ENCODE results near the gene SLC27A2. TPM values are rescaled to one million over a fixed set of nuclear protein-coding genes. Genes with fewer than 3 reads are reported as not detected.
"Not testable (repeated sequence)": the region's sequence is repeated elsewhere in the genome, so short reads cannot be mapped to it uniquely, and the experiment has no call there.

The SLC27A2 gene
- total RNA-seq, 3 donors from 2014 or later = 7.2 to 15.0 (median 14.4) TPM

DNA sequence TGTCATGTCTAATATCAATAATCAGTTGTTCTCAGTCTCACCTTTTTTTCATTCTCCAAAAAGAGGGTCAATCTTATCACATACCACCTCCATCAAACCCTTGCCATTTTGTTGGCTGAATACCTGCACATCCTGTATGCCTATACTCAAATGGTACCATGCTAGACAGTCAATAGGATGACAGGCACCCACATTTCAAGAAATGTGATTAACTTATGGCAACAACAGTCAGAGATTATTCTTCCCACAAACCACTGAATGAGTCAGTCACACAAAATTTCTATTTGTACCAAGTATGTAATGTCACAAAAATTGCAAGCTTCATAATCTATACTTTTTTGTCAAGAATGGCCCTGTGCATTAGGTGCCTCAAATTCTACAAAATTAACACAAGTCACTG, 5.1 kb upstream of the SLC27A2 start:
- peaks cover 29% of the 10 kb centered on the region for H3K27me3 Mint-ChIP-seq (ENCODE audit: low read depth)
- no peak for DNase-seq
- peak; percentile 82 to 92 for ATAC-seq
- no peaks in the 10 kb centered on the region for H3K36me3 Mint-ChIP-seq (ENCODE audit: insufficient read depth)
- peaks cover 8% of the 10 kb centered on the region for H3K4me1 Mint-ChIP-seq (ENCODE audit: low read depth)
- H3K9me3 Mint-ChIP-seq = peaks cover under 1% of the 10 kb centered on the region
- no peak overlapping the region for H3K4me3 Mint-ChIP-seq

DNA sequence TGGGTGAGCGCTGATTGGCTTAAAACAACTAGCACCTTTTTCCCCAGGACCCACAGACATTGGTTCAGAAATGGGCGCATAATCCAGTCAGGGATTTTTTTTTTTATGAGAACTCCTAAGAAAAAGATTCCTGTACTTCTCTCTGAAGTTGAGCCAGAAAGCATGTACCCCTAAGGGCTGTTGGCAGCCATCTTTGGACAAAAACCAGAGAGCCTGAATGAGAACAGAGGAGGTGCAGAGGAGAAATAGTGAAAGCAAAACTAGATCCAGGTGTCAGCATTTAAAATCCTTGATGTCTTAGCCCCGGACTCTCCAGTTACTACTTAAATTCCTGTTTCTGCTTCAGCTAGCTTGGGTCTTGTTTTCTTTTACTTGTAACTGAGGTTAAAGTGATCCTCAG, 1.9 kb upstream of the SLC27A2 start:
- H3K4me1 Mint-ChIP-seq (ENCODE audit: low read depth) = peaks cover 22% of the 10 kb centered on the region
- peaks cover 29% of the 10 kb centered on the region for H3K27me3 Mint-ChIP-seq (ENCODE audit: low read depth)
- DNase-seq (no peak), ATAC-seq (no peak)
- no peaks in the 10 kb centered on the region for H3K36me3 Mint-ChIP-seq (ENCODE audit: insufficient read depth)
- H3K4me3 Mint-ChIP-seq = no peak overlapping the region
- no peaks in the 10 kb centered on the region for H3K9me3 Mint-ChIP-seq

DNA sequence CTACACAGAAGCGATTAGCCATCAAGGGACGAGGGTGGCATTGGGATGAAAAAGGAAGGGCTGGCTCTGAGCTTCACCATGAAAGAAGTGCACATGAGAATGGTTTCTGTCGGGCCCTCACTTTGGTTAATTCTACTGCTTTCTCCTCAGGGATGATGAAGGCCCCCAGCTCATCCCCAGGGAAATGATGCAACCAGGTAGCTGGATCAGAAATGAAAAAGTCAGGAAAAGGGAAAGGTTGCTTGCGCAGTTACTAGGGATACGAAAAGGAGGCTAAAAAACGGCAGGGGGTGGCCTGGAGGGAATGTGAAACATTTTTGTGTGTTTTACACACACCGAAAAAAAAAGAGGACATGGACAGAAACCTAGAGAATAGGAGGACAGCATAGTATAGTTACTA, 1.4 kb upstream of the SLC27A2 start:
- Mint-ChIP-seq H3K9me3 (no peaks in the 10 kb centered on the region), H3K4me1 (ENCODE audit: low read depth) (peaks cover 22% of the 10 kb centered on the region), H3K4me3 (no peak overlapping the region), H3K36me3 (ENCODE audit: insufficient read depth) (no peaks in the 10 kb centered on the region), H3K27me3 (ENCODE audit: low read depth) (peaks cover 28% of the 10 kb centered on the region)
- ATAC-seq (no peak), DNase-seq (no peak)

DNA sequence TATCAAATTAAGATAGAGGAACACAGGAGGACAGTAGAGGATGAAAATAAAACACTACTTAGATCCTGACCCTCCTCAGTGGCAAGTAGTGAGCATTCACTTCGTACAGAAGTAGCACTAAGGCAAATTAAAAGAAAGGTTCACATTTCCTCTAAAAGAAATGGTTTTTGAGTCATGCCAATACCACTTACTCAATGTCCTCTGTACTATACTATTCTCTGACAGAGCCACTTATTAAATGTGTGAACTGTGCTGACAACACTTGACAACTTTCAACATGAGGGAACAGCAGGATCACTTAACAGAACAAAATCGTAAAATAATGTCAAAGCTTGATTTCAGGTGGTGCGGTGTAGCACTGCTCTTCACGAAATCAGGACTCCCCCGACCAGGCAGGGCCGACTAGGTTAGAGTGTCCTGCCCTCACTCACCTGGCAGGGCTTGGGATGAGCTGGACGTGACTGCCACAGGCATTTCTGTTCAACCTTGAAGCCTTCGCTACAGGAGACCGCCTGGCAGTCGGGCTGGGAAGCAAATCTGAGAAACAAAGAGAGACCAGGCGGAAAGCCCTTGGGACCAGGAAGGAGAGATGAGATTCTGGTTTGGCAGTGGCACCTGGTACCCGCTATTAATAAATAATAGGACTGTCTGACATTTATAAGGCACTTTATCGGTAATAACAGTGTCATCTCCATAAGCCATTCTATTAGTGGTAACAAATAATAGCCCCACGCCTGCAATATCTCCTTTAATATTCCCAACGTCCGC, 611 bp upstream of the SLC27A2 start:
- peaks cover 27% of the 10 kb centered on the region for H3K27me3 Mint-ChIP-seq (ENCODE audit: low read depth)
- H3K9me3 Mint-ChIP-seq = no peaks in the 10 kb centered on the region
- no peak for DNase-seq
- H3K36me3 Mint-ChIP-seq (ENCODE audit: insufficient read depth) = no peaks in the 10 kb centered on the region
- peak overlapping the region; percentile 89 for H3K4me3 Mint-ChIP-seq
- peaks cover 22% of the 10 kb centered on the region for H3K4me1 Mint-ChIP-seq (ENCODE audit: low read depth)
- ATAC-seq = no peak

DNA sequence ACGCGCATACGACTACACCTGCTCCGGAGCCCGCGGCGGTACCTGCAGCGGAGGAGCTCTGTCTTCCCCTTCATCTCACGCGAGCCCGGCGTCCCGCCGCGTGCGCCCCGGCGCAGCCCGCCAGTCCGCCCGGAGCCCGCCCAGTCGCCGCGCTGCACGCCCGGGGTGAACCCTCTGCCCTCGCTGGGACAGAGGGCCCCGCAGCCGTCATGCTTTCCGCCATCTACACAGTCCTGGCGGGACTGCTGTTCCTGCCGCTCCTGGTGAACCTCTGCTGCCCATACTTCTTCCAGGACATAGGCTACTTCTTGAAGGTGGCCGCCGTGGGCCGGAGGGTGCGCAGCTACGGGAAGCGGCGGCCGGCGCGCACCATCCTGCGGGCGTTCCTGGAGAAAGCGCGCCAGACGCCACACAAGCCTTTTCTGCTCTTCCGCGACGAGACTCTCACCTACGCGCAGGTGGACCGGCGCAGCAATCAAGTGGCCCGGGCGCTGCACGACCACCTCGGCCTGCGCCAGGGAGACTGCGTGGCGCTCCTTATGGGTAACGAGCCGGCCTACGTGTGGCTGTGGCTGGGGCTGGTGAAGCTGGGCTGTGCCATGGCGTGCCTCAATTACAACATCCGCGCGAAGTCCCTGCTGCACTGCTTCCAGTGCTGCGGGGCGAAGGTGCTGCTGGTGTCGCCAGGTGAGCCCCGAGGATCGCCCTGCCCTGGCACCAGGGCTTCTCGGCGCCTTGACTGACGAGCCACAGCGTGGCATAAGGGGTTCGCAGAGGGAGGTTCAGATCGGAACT, 420 bp downstream of the SLC27A2 start:
- H3K27me3 Mint-ChIP-seq (ENCODE audit: low read depth) = peaks cover 27% of the 10 kb centered on the region
- DNase-seq = peak; percentile 18
- no peaks in the 10 kb centered on the region for H3K36me3 Mint-ChIP-seq (ENCODE audit: insufficient read depth)
- H3K9me3 Mint-ChIP-seq = no peaks in the 10 kb centered on the region
- H3K4me3 Mint-ChIP-seq = peak overlapping the region; percentile 89
- ATAC-seq = peak; percentile 68 to 79
- H3K4me1 Mint-ChIP-seq (ENCODE audit: low read depth) = peaks cover 16% of the 10 kb centered on the region

DNA sequence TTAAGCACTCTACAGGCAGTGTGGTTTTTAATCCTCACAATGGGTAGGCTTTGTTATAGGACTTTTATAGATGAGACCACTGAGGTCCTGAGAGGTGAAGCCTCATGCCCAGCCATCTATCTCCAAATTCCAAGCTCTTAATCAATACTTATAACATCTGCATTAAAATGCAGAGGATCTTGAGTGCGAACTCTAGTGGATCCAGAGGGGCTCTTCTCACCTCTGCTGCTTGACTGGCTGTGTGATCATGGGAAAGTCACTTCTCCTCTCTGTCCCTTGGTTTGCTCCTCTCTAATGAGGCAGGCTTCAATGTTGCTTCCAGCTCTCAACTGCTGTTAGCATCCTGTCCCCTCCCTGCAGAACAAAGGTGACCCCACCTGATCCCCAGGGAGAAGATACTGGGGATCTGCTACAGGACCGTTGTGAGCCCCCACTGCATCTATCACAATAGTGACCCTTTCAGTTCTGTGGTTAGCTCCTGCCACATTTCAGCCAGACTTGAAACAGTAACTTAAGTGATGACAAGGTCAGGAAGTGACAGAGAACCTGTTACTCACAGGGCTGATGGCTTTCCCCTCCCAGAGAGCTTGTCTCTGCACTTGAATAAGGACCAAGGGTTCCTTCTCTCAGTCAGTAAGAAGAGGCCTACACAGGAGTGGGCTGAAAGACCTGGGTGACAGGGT, 1.3 kb downstream of the SLC27A2 start:
- Mint-ChIP-seq H3K9me3 (no peaks in the 10 kb centered on the region), H3K4me1 (ENCODE audit: low read depth) (peaks cover 16% of the 10 kb centered on the region), H3K27me3 (ENCODE audit: low read depth) (peaks cover 27% of the 10 kb centered on the region), H3K4me3 (peak overlapping the region; percentile 89), H3K36me3 (ENCODE audit: insufficient read depth) (no peaks in the 10 kb centered on the region)
- ATAC-seq (peak; percentile 66 to 67), DNase-seq (no peak)

DNA sequence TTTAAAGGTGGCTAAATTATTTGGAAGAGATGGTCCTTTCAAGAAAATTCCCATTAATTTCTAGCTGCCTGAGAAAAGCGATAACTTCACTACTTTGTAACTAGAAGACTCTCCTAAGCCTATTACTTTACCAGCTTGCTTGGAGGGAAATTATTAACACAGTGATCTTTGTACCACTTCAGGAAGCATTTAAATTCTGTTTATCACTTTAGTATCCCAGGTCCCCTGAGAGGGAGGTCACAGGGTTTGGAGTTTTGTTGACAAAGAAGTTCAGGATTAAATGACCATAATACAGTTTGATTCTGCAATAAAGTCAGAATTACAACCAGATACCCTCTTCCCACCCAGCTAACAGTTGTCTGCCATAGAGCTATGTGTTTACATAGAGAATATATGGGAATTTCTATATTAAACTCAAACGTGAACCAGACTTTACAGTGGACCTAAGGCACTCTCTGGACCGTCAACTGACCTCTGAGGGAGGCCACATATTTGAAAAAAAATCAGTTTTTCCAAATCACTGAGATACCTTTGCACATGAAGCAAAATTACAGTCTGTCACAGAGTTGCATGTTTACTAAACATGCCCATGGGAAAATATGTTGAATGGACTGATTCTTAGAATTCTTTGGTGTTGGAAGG, 3.0 kb downstream of the SLC27A2 start:
- DNase-seq (no peak), ATAC-seq (no peak)
- Mint-ChIP-seq H3K9me3 (no peaks in the 10 kb centered on the region), H3K36me3 (ENCODE audit: insufficient read depth) (no peaks in the 10 kb centered on the region), H3K4me1 (ENCODE audit: low read depth) (peaks cover 16% of the 10 kb centered on the region), H3K4me3 (no peak overlapping the region), H3K27me3 (ENCODE audit: low read depth) (peaks cover 27% of the 10 kb centered on the region)

DNA sequence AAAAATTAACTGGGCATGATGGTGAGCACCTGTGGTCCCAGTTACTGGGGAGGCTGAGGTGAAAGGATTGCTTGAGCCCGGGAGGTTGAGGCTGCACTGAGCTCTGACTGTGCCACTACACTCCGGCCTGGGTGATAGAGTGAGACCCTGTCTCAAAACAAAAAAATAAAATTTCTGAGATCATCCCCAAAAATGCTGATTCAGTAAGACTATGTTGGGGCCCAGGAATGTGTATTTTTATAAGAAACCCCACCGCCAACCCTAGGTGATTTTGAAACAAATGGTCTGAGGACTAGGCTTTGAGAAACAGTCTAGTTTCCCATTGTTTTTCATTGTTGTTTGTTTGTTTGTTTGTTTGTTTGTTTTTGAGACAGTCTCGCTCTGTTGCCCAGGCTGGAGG, 4.1 kb downstream of the SLC27A2 start:
- ATAC-seq = no peak

DNA sequence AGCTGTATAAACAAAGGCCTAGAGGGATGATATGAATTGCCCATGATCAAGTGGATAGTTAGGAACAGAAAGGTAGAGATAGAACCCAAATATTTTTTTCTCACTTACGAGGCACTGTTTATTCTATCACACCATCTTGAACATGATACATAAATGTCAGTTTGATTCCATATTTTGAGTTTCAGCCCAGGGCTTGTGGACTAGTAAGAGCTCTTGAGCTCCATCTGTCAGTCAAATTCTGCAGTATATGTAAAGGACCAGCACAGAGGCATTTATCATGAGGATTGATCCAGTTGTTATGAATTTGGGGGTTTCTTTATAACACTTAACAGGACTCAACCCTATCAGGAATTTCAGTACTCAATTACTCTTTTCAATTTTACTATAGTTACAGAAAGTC, 4.8 kb downstream of the SLC27A2 start:
- Mint-ChIP-seq H3K36me3 (ENCODE audit: insufficient read depth) (no peaks in the 10 kb centered on the region), H3K4me3 (no peak overlapping the region), H3K4me1 (ENCODE audit: low read depth) (peaks cover 14% of the 10 kb centered on the region), H3K27me3 (ENCODE audit: low read depth) (peaks cover 12% of the 10 kb centered on the region), H3K9me3 (no peaks in the 10 kb centered on the region)
- ATAC-seq (no peak), DNase-seq (no peak)

More for the DNA sequence above, 4.1 kb downstream of the SLC27A2 start:
- Mint-ChIP-seq H3K36me3 (ENCODE audit: insufficient read depth) (no peaks in the 10 kb centered on the region), H3K4me1 (ENCODE audit: low read depth) (peaks cover 15% of the 10 kb centered on the region), H3K27me3 (ENCODE audit: low read depth) (peaks cover 18% of the 10 kb centered on the region), H3K9me3 (no peaks in the 10 kb centered on the region), H3K4me3 (no peak overlapping the region)
- no peak for DNase-seq

DNA sequence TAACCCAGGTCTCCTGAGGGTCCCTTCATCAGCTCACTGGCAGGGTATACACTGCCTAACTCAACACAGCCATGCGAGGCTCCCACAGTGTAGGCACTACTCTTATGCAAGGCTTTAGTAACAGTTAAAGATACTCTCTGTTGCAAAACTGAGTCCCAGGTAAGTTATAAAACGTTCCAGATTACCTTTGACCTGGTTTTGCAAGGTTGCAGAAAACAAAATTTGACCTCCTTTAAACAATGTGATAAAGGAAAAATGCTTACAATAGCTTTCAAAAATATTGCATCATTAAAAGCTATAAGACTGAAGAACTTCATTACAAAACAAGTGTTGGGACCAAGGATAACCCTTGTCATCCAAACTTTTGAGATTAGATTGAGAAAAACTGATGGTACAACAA, 5.5 kb downstream of the SLC27A2 start:
- ATAC-seq (no peak), DNase-seq (no peak)
- Mint-ChIP-seq H3K4me3 (no peak overlapping the region), H3K4me1 (ENCODE audit: low read depth) (peaks cover 11% of the 10 kb centered on the region), H3K9me3 (no peaks in the 10 kb centered on the region), H3K36me3 (ENCODE audit: insufficient read depth) (no peaks in the 10 kb centered on the region), H3K27me3 (ENCODE audit: low read depth) (peaks cover 9% of the 10 kb centered on the region)

DNA sequence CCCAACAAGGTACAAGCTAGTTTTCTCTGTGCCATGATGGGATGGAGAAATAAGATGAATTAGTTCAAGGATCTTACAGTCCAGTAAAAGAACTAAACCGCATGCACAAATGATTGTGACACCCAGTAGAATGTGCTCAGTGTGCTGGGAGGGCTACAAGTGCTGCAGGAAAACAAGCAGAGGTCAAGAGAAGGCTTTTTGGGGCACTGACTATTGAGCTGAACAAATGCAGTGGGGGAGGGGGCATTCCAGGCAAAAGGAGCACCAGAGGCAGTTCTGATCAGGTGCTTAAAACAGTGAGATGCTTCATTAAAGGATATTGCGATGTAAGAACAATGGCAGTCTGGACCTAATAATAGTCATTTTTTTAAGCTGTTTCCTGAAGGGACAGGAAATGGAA, 6.0 kb downstream of the SLC27A2 start:
- H3K36me3 Mint-ChIP-seq (ENCODE audit: insufficient read depth) = no peaks in the 10 kb centered on the region
- ATAC-seq = no peak
- H3K4me3 Mint-ChIP-seq = no peak overlapping the region

DNA sequence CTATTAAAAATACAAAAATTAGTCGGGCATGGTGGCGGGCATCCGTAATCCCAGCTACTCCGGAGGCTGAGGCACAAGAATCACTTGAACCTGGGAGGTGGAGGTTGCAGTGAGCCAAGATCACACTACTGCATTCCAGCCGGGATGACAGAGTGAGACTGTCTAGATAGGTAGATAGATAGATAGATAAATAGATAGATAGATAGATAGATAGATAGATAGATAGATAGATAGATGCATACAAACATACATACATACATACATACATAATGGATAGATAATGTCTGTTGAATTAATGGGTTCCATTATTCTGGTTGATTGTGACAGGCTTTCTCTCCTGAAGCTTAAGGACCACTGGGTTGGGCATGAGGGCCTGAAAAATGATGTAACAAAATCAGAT, 6.8 kb downstream of the SLC27A2 start:
- not testable (repeated sequence) for H3K4me1 Mint-ChIP-seq (ENCODE audit: low read depth); H3K4me3 Mint-ChIP-seq; H3K9me3 Mint-ChIP-seq; H3K36me3 Mint-ChIP-seq (ENCODE audit: insufficient read depth); DNase-seq; ATAC-seq; H3K27me3 Mint-ChIP-seq (ENCODE audit: low read depth)

More for the DNA sequence above, 6.0 kb downstream of the SLC27A2 start:
- no peak for DNase-seq
- no peaks in the 10 kb centered on the region for H3K9me3 Mint-ChIP-seq
- H3K27me3 Mint-ChIP-seq (ENCODE audit: low read depth) = peaks cover 6% of the 10 kb centered on the region
- H3K4me1 Mint-ChIP-seq (ENCODE audit: low read depth) = peaks cover 7% of the 10 kb centered on the region

DNA sequence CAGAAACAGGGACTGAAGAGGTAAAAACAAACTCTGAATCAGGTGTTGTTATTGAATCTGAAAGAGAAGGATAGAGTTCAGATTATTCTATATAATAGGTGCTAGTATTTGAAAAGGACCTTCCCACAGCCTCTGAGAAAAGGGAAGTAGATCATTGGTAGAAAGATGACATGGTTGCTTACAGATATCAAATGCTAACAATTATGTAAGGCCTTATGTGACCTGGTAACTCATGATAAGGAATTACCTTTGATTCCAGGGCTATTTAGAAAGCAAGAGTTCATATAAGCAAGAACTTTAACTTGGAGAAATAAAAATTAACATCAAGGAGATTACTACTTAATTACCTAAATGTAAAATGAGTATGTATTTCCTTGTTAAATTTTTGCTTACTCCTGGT, 7.6 kb downstream of the SLC27A2 start:
- Mint-ChIP-seq H3K4me3 (no peak overlapping the region), H3K4me1 (ENCODE audit: low read depth) (no peaks in the 10 kb centered on the region), H3K9me3 (no peaks in the 10 kb centered on the region), H3K36me3 (ENCODE audit: insufficient read depth) (no peaks in the 10 kb centered on the region), H3K27me3 (ENCODE audit: low read depth) (no peaks in the 10 kb centered on the region)
- DNase-seq (no peak), ATAC-seq (no peak)

DNA sequence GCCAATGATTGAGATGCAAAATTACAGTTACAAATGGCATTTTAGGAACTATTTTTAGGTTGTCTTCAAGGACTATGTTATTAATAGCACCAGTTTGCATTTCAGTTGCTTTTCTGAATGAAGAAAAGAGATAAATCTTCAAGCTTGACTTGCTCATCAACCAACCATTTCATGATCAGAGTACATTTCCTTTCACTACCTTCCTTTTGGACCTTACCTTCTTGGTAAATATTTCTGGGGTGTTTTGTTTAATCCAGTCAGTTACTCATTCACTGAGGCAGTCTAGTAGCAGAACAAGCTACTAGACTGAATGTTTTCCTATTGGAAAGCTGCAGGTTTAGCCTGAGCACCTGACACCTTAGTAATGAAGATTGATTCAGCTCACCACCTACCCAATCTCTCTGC, 8.2 kb downstream of the SLC27A2 start:
- no peak overlapping the region for H3K4me3 Mint-ChIP-seq
- no peaks in the 10 kb centered on the region for H3K9me3 Mint-ChIP-seq
- no peaks in the 10 kb centered on the region for H3K27me3 Mint-ChIP-seq (ENCODE audit: low read depth)
- H3K36me3 Mint-ChIP-seq (ENCODE audit: insufficient read depth) = no peaks in the 10 kb centered on the region
- H3K4me1 Mint-ChIP-seq (ENCODE audit: low read depth) = no peaks in the 10 kb centered on the region
- ATAC-seq (no peak), DNase-seq (no peak)

Measured in activated T-cell treated with anti-CD3 and anti-CD28 coated beads, Interleukin-2, amount 50 U/mL, for 4 hours (primary cell).